Breast epithelium (tissue), 4 donors: Measurements from ENCODE around the gene MACROD2. TPM values are rescaled to one million over a fixed set of nuclear protein-coding genes. Genes with fewer than 3 reads are reported as not detected.

ENCODE experiments used
- DNase-seq, 2 donors: peaks; one replicate each; pipeline ENCODE4 v3.0.0-alpha.2; 2019; ENCODE audit warnings: low spot score in 2 of 2
- H3K27ac ChIP-seq, 2 donors: fragments of 200-600 bp; sonication (generic) in 1 of 2; one replicate each; pipeline ENCODE4 v1.5.1; 2016 to 2019; ENCODE audit warnings: mild to moderate bottlenecking in 1 of 2
- H3K27me3 ChIP-seq, 2 donors: fragments of 200-600 bp; sonication (generic) in 1 of 2; one replicate each; pipeline versions ENCODE4 v1.5.1 to v1.6.0; 2017 to 2019; ENCODE audit warnings: control low read depth in 1 of 2, mild to moderate bottlenecking in 1 of 2
- H3K36me3 ChIP-seq: fragments of 200-600 bp; one replicate; pipeline ENCODE4 v1.5.1; 2019
- H3K4me1 ChIP-seq, 2 donors: fragments of 200-600 bp; sonication (generic); one replicate each; pipeline ENCODE4 v1.5.1; 2016 to 2019; ENCODE audit warnings: control low read depth in 1 of 2
- H3K4me3 ChIP-seq, 3 donors: fragments of 200-600 bp; sonication (generic); 1 replicate in 2 of 3; 2 replicates in 1 of 3; pipeline ENCODE4 v1.5.1; 2016 to 2019; ENCODE audit warnings: mild to moderate bottlenecking in 3 of 3, moderate library complexity in 2 of 3
- H3K9me3 ChIP-seq, 2 donors: fragments of 200-600 bp; sonication (generic) in 1 of 2; one replicate each; pipeline ENCODE4 v1.5.1; 2016 to 2019; ENCODE audit warnings: control low read depth in 1 of 2
- POLR2A ChIP-seq: fragments of 450-650 bp; IDR thresholded peaks from one replicate; pipeline ENCODE4 v1.6.1; 2016; ENCODE audit warnings: antibody characterized with exemption, mild to moderate bottlenecking, moderate library complexity
- POLR2AphosphoS5 ChIP-seq, 3 donors: sonication (generic); formaldehyde crosslinking; IDR thresholded peaks; one replicate each; pipeline ENCODE4 v1.6.1; 2017; ENCODE audit warnings: antibody characterized with exemption in 3 of 3
- intact Hi-C: fragments of 100-400 bp; cut with DNase I; formaldehyde crosslinking; loops from one replicate; pipeline ENCODE4 v1.15.1; 2023; ENCODE audit warnings: low total_unique reads
- total RNA-seq, 3 donors: library from RNA; depleted of rRNA; stranded (reverse); fragments of >200 nt; gene quantifications; one replicate each; pipeline ENCODE4 v1.1.0, GENCODE V29; 2016
- TF ChIP-seq, protein P1 (sequence below), 3 donors: fragments of 450-650 bp; IDR thresholded peaks; one replicate each; pipeline ENCODE4 v1.5.1; 2016 to 2017; ENCODE audit warnings: antibody characterized with exemption in 3 of 3, mild to moderate bottlenecking in 3 of 3, moderate library complexity in 3 of 3

Gene MACROD2
- total RNA-seq, 3 donors from 2014 or later, result 6.7 to 26.8 (median 8.8) TPM

GRCh38 chr20:16069389-16070010 is 2074.2 kb downstream of the MACROD2 start:
- Histone ChIP-seq H3K27ac (no peak overlapping the region), H3K9me3 (no peaks in the 10 kb centered on the region), H3K27me3 (no peaks in the 10 kb centered on the region), H3K36me3 (no peaks in the 10 kb centered on the region), H3K4me1 (no peaks in the 10 kb centered on the region), H3K4me3 (no peak overlapping the region)
- TF ChIP-seq, protein P1, sequence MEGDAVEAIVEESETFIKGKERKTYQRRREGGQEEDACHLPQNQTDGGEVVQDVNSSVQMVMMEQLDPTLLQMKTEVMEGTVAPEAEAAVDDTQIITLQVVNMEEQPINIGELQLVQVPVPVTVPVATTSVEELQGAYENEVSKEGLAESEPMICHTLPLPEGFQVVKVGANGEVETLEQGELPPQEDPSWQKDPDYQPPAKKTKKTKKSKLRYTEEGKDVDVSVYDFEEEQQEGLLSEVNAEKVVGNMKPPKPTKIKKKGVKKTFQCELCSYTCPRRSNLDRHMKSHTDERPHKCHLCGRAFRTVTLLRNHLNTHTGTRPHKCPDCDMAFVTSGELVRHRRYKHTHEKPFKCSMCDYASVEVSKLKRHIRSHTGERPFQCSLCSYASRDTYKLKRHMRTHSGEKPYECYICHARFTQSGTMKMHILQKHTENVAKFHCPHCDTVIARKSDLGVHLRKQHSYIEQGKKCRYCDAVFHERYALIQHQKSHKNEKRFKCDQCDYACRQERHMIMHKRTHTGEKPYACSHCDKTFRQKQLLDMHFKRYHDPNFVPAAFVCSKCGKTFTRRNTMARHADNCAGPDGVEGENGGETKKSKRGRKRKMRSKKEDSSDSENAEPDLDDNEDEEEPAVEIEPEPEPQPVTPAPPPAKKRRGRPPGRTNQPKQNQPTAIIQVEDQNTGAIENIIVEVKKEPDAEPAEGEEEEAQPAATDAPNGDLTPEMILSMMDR (IDR thresholded peaks at IDR 0.05), result no peak
- TF ChIP-seq POLR2A (no peak), POLR2AphosphoS5 (IDR thresholded peaks at IDR 0.05) (no peak)
- intact Hi-C loops, result no loop called here
- no peak for DNase-seq

GRCh38 chr20:16072220-16072619 is 2076.9 kb downstream of the MACROD2 start:
- intact Hi-C loops, result no loop called here
- Histone ChIP-seq H3K9me3 (no peaks in the 10 kb centered on the region), H3K27me3 (no peaks in the 10 kb centered on the region), H3K4me1 (no peaks in the 10 kb centered on the region), H3K36me3 (no peaks in the 10 kb centered on the region), H3K4me3 (no peak overlapping the region), H3K27ac (no peak overlapping the region)
- DNase-seq, result no peak
- TF ChIP-seq, protein P1 (IDR thresholded peaks at IDR 0.05), result no peak
- no peak for TF ChIP-seq POLR2AphosphoS5 (IDR thresholded peaks at IDR 0.05)
- TF ChIP-seq POLR2A, result no peak

- H3K36me3 ChIP-seq, result no peaks in the 10 kb centered on the region
- no peaks in the 10 kb centered on the region for H3K9me3 ChIP-seq
- H3K27ac ChIP-seq, result no peak overlapping the region
- H3K4me3 ChIP-seq, result no peak overlapping the region
- H3K27me3 ChIP-seq, result no peaks in the 10 kb centered on the region
- no peak for TF ChIP-seq POLR2A
- TF ChIP-seq, protein P1 (IDR thresholded peaks at IDR 0.05), result no peak
- no peak for TF ChIP-seq POLR2AphosphoS5 (IDR thresholded peaks at IDR 0.05)
- no peaks in the 10 kb centered on the region for H3K4me1 ChIP-seq
- intact Hi-C loops, result no loop called here
- no peak for DNase-seq
Measured at GRCh38 chr20:16078172-16078898, 2083.0 kb downstream of the MACROD2 start.

DNA sequence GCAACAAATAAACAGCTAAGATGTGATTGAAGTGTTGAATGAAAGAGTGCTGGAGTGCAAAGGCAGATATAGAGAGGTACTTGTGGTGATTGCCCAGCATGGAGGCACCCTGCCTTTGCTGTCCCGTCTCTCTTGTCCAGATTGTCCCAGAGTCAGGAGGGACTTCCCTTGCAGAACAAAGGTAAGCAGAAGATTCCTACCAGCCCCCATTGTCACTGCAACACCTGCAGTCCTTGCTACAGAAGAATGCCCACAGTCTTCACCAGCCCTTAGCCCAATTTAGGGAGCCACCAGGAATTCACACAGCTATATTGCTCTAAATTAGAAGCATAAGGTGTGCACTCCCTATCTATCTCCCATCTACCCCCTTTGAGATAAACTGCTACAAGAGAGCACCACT is 2086.1 kb downstream of the MACROD2 start:
- intact Hi-C loops, result no loop called here
- Histone ChIP-seq H3K4me1 (no peaks in the 10 kb centered on the region), H3K27ac (no peak overlapping the region), H3K4me3 (no peak overlapping the region), H3K36me3 (no peaks in the 10 kb centered on the region), H3K9me3 (no peaks in the 10 kb centered on the region), H3K27me3 (no peaks in the 10 kb centered on the region)
- DNase-seq, result no peak
- TF ChIP-seq, protein P1 (IDR thresholded peaks at IDR 0.05), result no peak
- TF ChIP-seq POLR2AphosphoS5 (IDR thresholded peaks at IDR 0.05), result no peak
- no peak for TF ChIP-seq POLR2A

GRCh38 chr20:16082051-16082550 is 2086.8 kb downstream of the MACROD2 start:
- DNase-seq, result no peak
- intact Hi-C loops, result no loop called here
- H3K27ac ChIP-seq, result no peak overlapping the region
- no peak for TF ChIP-seq POLR2AphosphoS5 (IDR thresholded peaks at IDR 0.05)
- TF ChIP-seq, protein P1 (IDR thresholded peaks at IDR 0.05), result no peak
- no peak for TF ChIP-seq POLR2A
- no peaks in the 10 kb centered on the region for H3K9me3 ChIP-seq
- no peaks in the 10 kb centered on the region for H3K36me3 ChIP-seq
- no peak overlapping the region for H3K4me3 ChIP-seq
- H3K4me1 ChIP-seq, result no peaks in the 10 kb centered on the region
- no peaks in the 10 kb centered on the region for H3K27me3 ChIP-seq
